PC-3 (cell line): ENCODE results near the gene RAG2.

ENCODE experiments used
- CTCF ChIP-seq: fragments of 300-600 bp; sonication (generic); conservative IDR thresholded peaks from 2 replicates; pipeline ENCODE4 v1.5.1; 2017; ENCODE audit warnings: antibody characterized with exemption, low read depth, mild to moderate bottlenecking, low read length
- EZH2 ChIP-seq: fragments of 300-600 bp; sonication (generic); IDR thresholded peaks from one replicate; pipeline ENCODE4 v1.6.1; 2017; ENCODE audit warnings: antibody characterized with exemption, mild to moderate bottlenecking, low read length; ENCODE audit not compliant: unreplicated experiment
- EZH2phosphoT487 ChIP-seq: fragments of 300-600 bp; sonication (generic); IDR thresholded peaks from 2 replicates; pipeline ENCODE4 v1.6.1; 2018; ENCODE audit warnings: mild to moderate bottlenecking, antibody characterized with exemption, low read length, borderline replicate concordance

DNA sequence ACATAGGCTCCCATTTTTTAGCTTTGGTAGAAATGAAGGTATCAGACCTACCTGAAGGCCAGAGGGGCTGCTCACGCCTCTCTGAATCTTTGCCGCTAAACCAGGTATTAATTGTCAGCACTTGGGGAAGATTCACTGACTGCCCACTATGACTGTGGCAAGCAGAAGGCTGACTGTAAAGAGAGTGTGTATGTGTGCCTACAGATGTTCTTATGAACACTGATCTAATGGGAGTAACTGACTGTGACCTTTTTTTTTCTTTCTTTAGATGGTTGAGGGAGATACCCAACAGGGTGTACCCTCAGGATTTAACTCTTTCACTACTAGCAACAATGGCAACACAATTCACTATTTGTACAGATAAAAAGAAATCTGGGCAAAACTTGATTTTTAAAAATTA is at the start of gene RAG2:
- no peak for TF ChIP-seq CTCF
- no peak for TF ChIP-seq EZH2phosphoT487
- TF ChIP-seq EZH2, result no peak
